Uterus (tissue), 4 donors: ENCODE results near the gene ZGPAT. TPM values are rescaled to one million over a fixed set of nuclear protein-coding genes. Genes with fewer than 3 reads are reported as not detected.

ENCODE experiments used
- DNase-seq, 2 donors: peaks; one replicate each; pipeline ENCODE4 v3.0.0-alpha.2; 2019 to 2020
- H3K27ac ChIP-seq, 2 donors: fragments of 200-600 bp; sonication (generic); 1 replicate in 1 of 2; 2 replicates in 1 of 2; pipeline ENCODE4 v1.5.1; 2016 to 2018
- H3K27me3 ChIP-seq, 2 donors: fragments of 200-600 bp; sonication (generic); one replicate each; pipeline ENCODE4 v1.5.1; 2018 to 2019; ENCODE audit warnings: control low read depth in 1 of 2
- H3K36me3 ChIP-seq, 2 donors: fragments of 200-600 bp; sonication (generic); one replicate each; pipeline ENCODE4 v1.5.1; 2019; ENCODE audit warnings: control low read depth in 1 of 2
- H3K4me1 ChIP-seq, 2 donors: fragments of 200-600 bp; sonication (generic); one replicate each; pipeline ENCODE4 v1.5.1; 2018 to 2019; ENCODE audit warnings: control low read depth in 1 of 2
- H3K4me3 ChIP-seq, 2 donors: fragments of 200-600 bp; sonication (generic); 1 replicate in 1 of 2; 2 replicates in 1 of 2; pipeline ENCODE4 v1.5.1; 2018 to 2019; ENCODE audit warnings: mild to moderate bottlenecking in 1 of 2
- H3K9me3 ChIP-seq, 2 donors: fragments of 200-600 bp; sonication (generic); one replicate each; pipeline ENCODE4 v1.5.1; 2019; ENCODE audit warnings: control low read depth in 1 of 2
- CTCF ChIP-seq, 4 experiments: fragments of 200-600 bp in 2 of 4; fragments of 450-650 bp in 2 of 4; sonication (generic) in 2 of 4; IDR thresholded peaks; one replicate each; pipeline ENCODE4 v1.5.1; 2016 to 2019; ENCODE audit warnings: antibody characterized with exemption in 4 of 4, mild to moderate bottlenecking in 2 of 4, moderate library complexity in 1 of 4
- POLR2A ChIP-seq, 2 donors: fragments of 450-650 bp; IDR thresholded peaks; one replicate each; pipeline ENCODE4 v1.6.1; 2016; ENCODE audit warnings: antibody characterized with exemption in 2 of 2, mild to moderate bottlenecking in 1 of 2, moderate library complexity in 1 of 2
- intact Hi-C: fragments of 100-400 bp; cut with DNase I; formaldehyde crosslinking; loops from one replicate; pipeline ENCODE4 v1.15.1; 2023; ENCODE audit warnings: low total_unique reads
- total RNA-seq, 4 donors: library from RNA; depleted of rRNA in 3 of 4; stranded (reverse); fragments of >200 nt in 3 of 4; gene quantifications; one replicate each; pipeline versions ENCODE4 v1.1.0 to v1.2.4, GENCODE V29; 2014 to 2023
- donor health status: DM: yes; HTN: yes; CAD: no.

The ZGPAT gene
- total RNA-seq, 4 donors from 2014 or later = 1.5 to 37.9 (median 15.3) TPM

GRCh38 chr20:63755933-63756647 is 48.3 kb downstream of the ZGPAT start:
- DNase-seq = no peak
- intact Hi-C loops = no loop called here
- H3K27me3 ChIP-seq = no peaks in the 10 kb centered on the region
- no peak overlapping the region for H3K4me3 ChIP-seq
- no peaks in the 10 kb centered on the region for H3K36me3 ChIP-seq
- no peak overlapping the region for H3K27ac ChIP-seq
- TF ChIP-seq CTCF (IDR thresholded peaks at IDR 0.05) (no peak), POLR2A (IDR thresholded peaks at IDR 0.05) (no peak)
- H3K9me3 ChIP-seq = no peaks in the 10 kb centered on the region
- H3K4me1 ChIP-seq = no peaks in the 10 kb centered on the region

- no peak overlapping the region for H3K4me3 ChIP-seq
- H3K36me3 ChIP-seq = no peaks in the 10 kb centered on the region
- intact Hi-C loops = no loop called here
- H3K27me3 ChIP-seq = no peaks in the 10 kb centered on the region
- H3K27ac ChIP-seq = no peak overlapping the region
- no peaks in the 10 kb centered on the region for H3K9me3 ChIP-seq
- TF ChIP-seq POLR2A (IDR thresholded peaks at IDR 0.05) = no peak
- TF ChIP-seq CTCF (IDR thresholded peaks at IDR 0.05) = no peak
- H3K4me1 ChIP-seq = no peaks in the 10 kb centered on the region
- no peak for DNase-seq
Observed at GRCh38 chr20:63756648-63756991, 48.8 kb downstream of the ZGPAT start.

GRCh38 chr20:63758152-63758551 is 50.3 kb downstream of the ZGPAT start:
- Histone ChIP-seq H3K36me3 (no peaks in the 10 kb centered on the region), H3K4me1 (no peaks in the 10 kb centered on the region), H3K27me3 (no peaks in the 10 kb centered on the region), H3K4me3 (no peak overlapping the region), H3K27ac (no peak overlapping the region), H3K9me3 (no peaks in the 10 kb centered on the region)
- no peak for DNase-seq
- intact Hi-C loops = no loop called here
- no peak for TF ChIP-seq POLR2A (IDR thresholded peaks at IDR 0.05)
- no peak for TF ChIP-seq CTCF (IDR thresholded peaks at IDR 0.05)

GRCh38 chr20:63759377-63759901 is 51.6 kb downstream of the ZGPAT start:
- Histone ChIP-seq H3K36me3 (no peaks in the 10 kb centered on the region), H3K4me1 (no peaks in the 10 kb centered on the region), H3K4me3 (no peak overlapping the region), H3K27me3 (no peaks in the 10 kb centered on the region), H3K27ac (no peak overlapping the region), H3K9me3 (no peaks in the 10 kb centered on the region)
- no peak for DNase-seq
- no peak for TF ChIP-seq POLR2A (IDR thresholded peaks at IDR 0.05)
- TF ChIP-seq CTCF (IDR thresholded peaks at IDR 0.05) = no peak
- intact Hi-C loops = no loop called here

GRCh38 chr20:63765082-63765873 is 57.4 kb downstream of the ZGPAT start:
- DNase-seq = no peak
- Histone ChIP-seq H3K27me3 (no peaks in the 10 kb centered on the region), H3K4me1 (no peaks in the 10 kb centered on the region), H3K4me3 (no peak overlapping the region), H3K27ac (no peak overlapping the region), H3K9me3 (no peaks in the 10 kb centered on the region), H3K36me3 (no peaks in the 10 kb centered on the region)
- no peak for TF ChIP-seq POLR2A (IDR thresholded peaks at IDR 0.05)
- no peak for TF ChIP-seq CTCF (IDR thresholded peaks at IDR 0.05)
- intact Hi-C loops = no loop called here
